HCT116 (cell line): ENCODE data around the gene SUSD5.

Source experiments
- CTCF ChIP-seq, 3 experiments: fragments of 200-600 bp in 1 of 3; sonication (generic) in 1 of 3; IDR thresholded peaks in 2 of 3; conservative IDR thresholded peaks in 1 of 3; 2 replicates each; pipeline ENCODE4 v1.5.1; 2012 to 2017; ENCODE audit warnings: low read depth in 2 of 3, low read length in 2 of 3, antibody characterized with exemption in 1 of 3, borderline replicate concordance in 1 of 3, control low read depth in 1 of 3, mild to moderate bottlenecking in 1 of 3, mixed read lengths in 1 of 3, mixed run types in 1 of 3, moderate library complexity in 1 of 3; ENCODE audit not compliant: insufficient read depth in 1 of 3
- EZH2 ChIP-seq: fragments of 200-600 bp; sonication (generic); IDR thresholded peaks from 2 replicates; pipeline ENCODE4 v1.6.1; 2017; ENCODE audit warnings: antibody characterized with exemption, mixed run types
- POLR2A ChIP-seq: IDR thresholded peaks from 2 replicates; pipeline ENCODE4 v1.7.0; 2011; ENCODE audit warnings: borderline replicate concordance; ENCODE audit not compliant: insufficient read depth, insufficient read length; ENCODE audit errors: extremely low read depth
- POLR2AphosphoS5 ChIP-seq: IDR thresholded peaks from 2 replicates; pipeline ENCODE4 v1.6.1; 2011; ENCODE audit warnings: mild to moderate bottlenecking, low read depth, low read length, moderate library complexity
- REST ChIP-seq: IDR thresholded peaks from 2 replicates; pipeline ENCODE4 v1.6.1; 2012; ENCODE audit warnings: low read depth
- TF ChIP-seq, protein P1 (sequence below): IDR thresholded peaks from 2 replicates; pipeline ENCODE4 v1.6.1; 2011; ENCODE audit warnings: mild to moderate bottlenecking, low read length, moderate library complexity; ENCODE audit not compliant: insufficient replicate concordance; ENCODE audit errors: extremely low read depth

DNA sequence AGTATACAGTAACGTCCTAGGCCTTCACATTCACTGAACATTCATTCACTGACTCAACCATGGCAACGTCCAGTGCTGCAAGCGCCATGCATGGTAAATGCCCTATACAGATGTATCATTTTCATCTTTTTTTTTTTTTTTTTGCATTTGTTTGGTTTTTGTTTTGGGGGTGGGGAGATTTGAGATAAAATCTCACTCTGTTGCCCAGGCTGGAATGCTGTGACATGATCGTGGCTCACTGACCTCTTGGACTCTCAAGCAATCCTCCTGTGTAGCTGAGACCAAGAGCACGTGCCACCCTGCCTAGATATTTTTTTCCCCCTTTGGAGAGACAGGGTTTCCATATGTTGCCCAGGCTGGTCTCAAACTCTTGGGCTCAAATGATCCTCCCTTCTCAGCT is 37.4 kb downstream of the SUSD5 start:
- TF ChIP-seq POLR2A (no peak), POLR2AphosphoS5 (no peak), EZH2 (no peak), CTCF (IDR thresholded peaks at IDR 0.05 in 2 of 3, conservative IDR thresholded peaks at IDR 0.05 in 1 of 3; ENCODE audit: borderline replicate concordance in 1 of 3, insufficient read depth in 1 of 3, low read depth in 2 of 3, low read length in 2 of 3) (no peak), REST (no peak)
- TF ChIP-seq, protein P1, sequence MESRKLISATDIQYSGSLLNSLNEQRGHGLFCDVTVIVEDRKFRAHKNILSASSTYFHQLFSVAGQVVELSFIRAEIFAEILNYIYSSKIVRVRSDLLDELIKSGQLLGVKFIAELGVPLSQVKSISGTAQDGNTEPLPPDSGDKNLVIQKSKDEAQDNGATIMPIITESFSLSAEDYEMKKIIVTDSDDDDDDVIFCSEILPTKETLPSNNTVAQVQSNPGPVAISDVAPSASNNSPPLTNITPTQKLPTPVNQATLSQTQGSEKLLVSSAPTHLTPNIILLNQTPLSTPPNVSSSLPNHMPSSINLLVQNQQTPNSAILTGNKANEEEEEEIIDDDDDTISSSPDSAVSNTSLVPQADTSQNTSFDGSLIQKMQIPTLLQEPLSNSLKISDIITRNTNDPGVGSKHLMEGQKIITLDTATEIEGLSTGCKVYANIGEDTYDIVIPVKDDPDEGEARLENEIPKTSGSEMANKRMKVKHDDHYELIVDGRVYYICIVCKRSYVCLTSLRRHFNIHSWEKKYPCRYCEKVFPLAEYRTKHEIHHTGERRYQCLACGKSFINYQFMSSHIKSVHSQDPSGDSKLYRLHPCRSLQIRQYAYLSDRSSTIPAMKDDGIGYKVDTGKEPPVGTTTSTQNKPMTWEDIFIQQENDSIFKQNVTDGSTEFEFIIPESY, result no peak
